ENCODE measurements around the gene ALKBH6. TPM values are rescaled to one million over a fixed set of nuclear protein-coding genes. Genes with fewer than 3 reads are reported as not detected.

The ALKBH6 gene
- total RNA-seq, 1 donor from 2014 or later = 11.8 TPM

GRCh38 chr19:36054733-36055686 lies 41.0 kb upstream of the ALKBH6 start, which contains the start of gene WDR62:
WDR62 (plus strand) TSS chr19:36054897; CDS start chr19:36054972, 75 bp downstream.
- peak; percentile 94 for DNase-seq
- peak within 1 kb of the TSS; percentile 79 for H3K4me3 ChIP-seq
- intact Hi-C loops (cut with micrococcal nuclease) = no loop called here
- no peaks in the 10 kb centered on the region for H3K9me3 ChIP-seq (replicated peaks)
- no peaks in the 10 kb centered on the region for H3K36me3 ChIP-seq
- H3K4me1 ChIP-seq = peaks cover 21% of the 10 kb centered on the region
- peak within 1 kb of the TSS; percentile 98 for H3K27ac ChIP-seq (replicated peaks)
- TF ChIP-seq, protein P1, sequence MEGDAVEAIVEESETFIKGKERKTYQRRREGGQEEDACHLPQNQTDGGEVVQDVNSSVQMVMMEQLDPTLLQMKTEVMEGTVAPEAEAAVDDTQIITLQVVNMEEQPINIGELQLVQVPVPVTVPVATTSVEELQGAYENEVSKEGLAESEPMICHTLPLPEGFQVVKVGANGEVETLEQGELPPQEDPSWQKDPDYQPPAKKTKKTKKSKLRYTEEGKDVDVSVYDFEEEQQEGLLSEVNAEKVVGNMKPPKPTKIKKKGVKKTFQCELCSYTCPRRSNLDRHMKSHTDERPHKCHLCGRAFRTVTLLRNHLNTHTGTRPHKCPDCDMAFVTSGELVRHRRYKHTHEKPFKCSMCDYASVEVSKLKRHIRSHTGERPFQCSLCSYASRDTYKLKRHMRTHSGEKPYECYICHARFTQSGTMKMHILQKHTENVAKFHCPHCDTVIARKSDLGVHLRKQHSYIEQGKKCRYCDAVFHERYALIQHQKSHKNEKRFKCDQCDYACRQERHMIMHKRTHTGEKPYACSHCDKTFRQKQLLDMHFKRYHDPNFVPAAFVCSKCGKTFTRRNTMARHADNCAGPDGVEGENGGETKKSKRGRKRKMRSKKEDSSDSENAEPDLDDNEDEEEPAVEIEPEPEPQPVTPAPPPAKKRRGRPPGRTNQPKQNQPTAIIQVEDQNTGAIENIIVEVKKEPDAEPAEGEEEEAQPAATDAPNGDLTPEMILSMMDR (IDR thresholded peaks at IDR 0.05; ENCODE audit: borderline replicate concordance) = no peak
- no peaks in the 10 kb centered on the region for H3K27me3 ChIP-seq (ENCODE audit: low read depth)

- peak; percentile 100 for DNase-seq
- H3K4me3 ChIP-seq = peak within 1 kb of the TSS; percentile 79
- peaks cover 21% of the 10 kb centered on the region for H3K4me1 ChIP-seq
- peak within 1 kb of the TSS; percentile 98 for H3K27ac ChIP-seq (replicated peaks)
- no peaks in the 10 kb centered on the region for H3K27me3 ChIP-seq (ENCODE audit: low read depth)
- H3K9me3 ChIP-seq (replicated peaks) = no peaks in the 10 kb centered on the region
- H3K36me3 ChIP-seq = no peaks in the 10 kb centered on the region
- intact Hi-C loops (cut with micrococcal nuclease) = no loop called here
- TF ChIP-seq, protein P1 (IDR thresholded peaks at IDR 0.05; ENCODE audit: borderline replicate concordance) = peak; percentile 62
These were observed 40.2 kb upstream of the ALKBH6 start, which contains the start of gene THAP8 for GRCh38 chr19:36054119-36054732. THAP8 (minus strand) TSS chr19:36054285; CDS start chr19:36054217, 68 bp downstream.

GRCh38 chr19:36051637-36052036 lies 37.6 kb upstream of the ALKBH6 start:
- intact Hi-C loops (cut with micrococcal nuclease) = no loop called here
- H3K27ac ChIP-seq (replicated peaks) = no peak overlapping the region

GRCh38 chr19:36051236-36051635 lies 37.2 kb upstream of the ALKBH6 start:
- Histone ChIP-seq H3K36me3 (no peaks in the 10 kb centered on the region), H3K27ac (replicated peaks) (no peak overlapping the region), H3K4me3 (no peak overlapping the region), H3K27me3 (ENCODE audit: low read depth) (no peaks in the 10 kb centered on the region), H3K9me3 (replicated peaks) (no peaks in the 10 kb centered on the region), H3K4me1 (peaks cover 21% of the 10 kb centered on the region)
- DNase-seq = no peak
- TF ChIP-seq, protein P1 (IDR thresholded peaks at IDR 0.05; ENCODE audit: borderline replicate concordance) = peak; percentile 40
- intact Hi-C loops (cut with micrococcal nuclease) = no loop called here

More at GRCh38 chr19:36051637-36052036, 37.6 kb upstream of the ALKBH6 start:
- Histone ChIP-seq H3K9me3 (replicated peaks) (no peaks in the 10 kb centered on the region), H3K36me3 (no peaks in the 10 kb centered on the region), H3K4me1 (peaks cover 21% of the 10 kb centered on the region), H3K4me3 (no peak overlapping the region), H3K27me3 (ENCODE audit: low read depth) (no peaks in the 10 kb centered on the region)
- DNase-seq = no peak
- TF ChIP-seq, protein P1 (IDR thresholded peaks at IDR 0.05; ENCODE audit: borderline replicate concordance) = no peak

DNA sequence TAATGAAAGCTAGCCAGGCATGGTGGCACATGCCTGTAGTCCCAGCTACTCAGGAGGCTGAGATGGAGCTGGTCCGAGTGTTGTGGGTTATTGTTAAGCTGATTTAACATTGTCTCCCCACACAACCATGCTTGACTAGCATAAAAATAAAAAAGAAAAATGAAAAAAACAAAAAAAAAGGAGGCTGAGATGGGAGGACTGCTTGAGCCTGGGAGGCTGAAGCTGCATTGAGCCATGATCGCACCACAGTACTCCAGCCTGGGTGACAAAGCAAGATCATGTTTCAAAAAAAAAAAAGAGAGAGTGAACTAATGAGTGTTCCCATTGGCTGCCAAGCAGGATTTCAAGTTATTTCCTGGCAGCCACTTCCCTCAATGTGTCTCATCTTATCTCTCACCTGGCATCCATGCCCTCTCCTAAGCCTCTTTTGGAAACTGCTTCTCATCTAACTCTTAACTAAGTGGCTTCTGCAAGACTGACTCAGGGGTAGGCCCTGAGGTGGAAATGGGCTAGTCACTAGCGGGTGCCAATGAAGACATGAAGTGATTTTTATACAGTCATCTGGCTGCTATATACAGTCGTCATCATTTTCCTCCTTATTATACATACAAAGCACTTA lies 35.2 kb upstream of the ALKBH6 start:
- Histone ChIP-seq H3K4me1 (peaks cover 12% of the 10 kb centered on the region), H3K27me3 (ENCODE audit: low read depth) (no peaks in the 10 kb centered on the region), H3K36me3 (no peaks in the 10 kb centered on the region), H3K27ac (replicated peaks) (no peak overlapping the region), H3K9me3 (replicated peaks) (no peaks in the 10 kb centered on the region), H3K4me3 (no peak overlapping the region)
- intact Hi-C loops (cut with micrococcal nuclease) = no loop called here
- DNase-seq = no peak
- TF ChIP-seq, protein P1 (IDR thresholded peaks at IDR 0.05; ENCODE audit: borderline replicate concordance) = no peak
